Mesenchymal stem cell (in vitro differentiated cells and primary cell): ENCODE data around the gene KLRC1.
"Not testable (repeated sequence)": the region's sequence is repeated elsewhere in the genome, so short reads cannot be mapped to it uniquely, and the experiment has no call there.

ENCODE experiments used
- DNase-seq: peaks from one replicate; pipeline ENCODE4 v3.0.0-alpha.2; 2013
- H2AFZ ChIP-seq: one replicate; pipeline ENCODE4 v1.6.1; 2013; ENCODE audit warnings: low read depth, mild to moderate bottlenecking, control low read depth, inconsistent platforms, low read length, moderate library complexity
- H2AK5ac ChIP-seq: 2 replicates; pipeline ENCODE4 v1.6.1; 2013; ENCODE audit warnings: low read length, moderate library complexity, mild to moderate bottlenecking, inconsistent platforms; ENCODE audit not compliant: severe bottlenecking
- H2BK120ac ChIP-seq: one replicate; pipeline ENCODE4 v1.6.1; 2013; ENCODE audit warnings: low read depth, mild to moderate bottlenecking, inconsistent platforms, low read length, moderate library complexity
- H2BK12ac ChIP-seq, 2 experiments: one replicate each; pipeline ENCODE4 v1.6.1; 2013; ENCODE audit warnings: inconsistent platforms in 2 of 2, low read length in 2 of 2, mild to moderate bottlenecking in 2 of 2, moderate library complexity in 2 of 2, control low read depth in 1 of 2
- H2BK15ac ChIP-seq: one replicate; pipeline ENCODE4 v1.6.1; 2013; ENCODE audit warnings: mild to moderate bottlenecking, low read depth, inconsistent platforms; ENCODE audit not compliant: poor library complexity, severe bottlenecking
- H2BK5ac ChIP-seq: 2 replicates; pipeline ENCODE4 v1.6.1; 2013; ENCODE audit warnings: low read depth, mild to moderate bottlenecking, low read length, control low read depth, inconsistent platforms; ENCODE audit not compliant: poor library complexity, severe bottlenecking
- H3K14ac ChIP-seq, 2 experiments: one replicate each; pipeline ENCODE4 v1.6.1; 2013; ENCODE audit warnings: inconsistent platforms in 2 of 2, low read length in 2 of 2, control low read depth in 1 of 2, mild to moderate bottlenecking in 1 of 2, moderate library complexity in 1 of 2
- H3K18ac ChIP-seq, 2 experiments: one replicate each; pipeline ENCODE4 v1.6.1; 2013; ENCODE audit warnings: inconsistent platforms in 2 of 2, low read length in 2 of 2, control low read depth in 1 of 2, low read depth in 1 of 2, mild to moderate bottlenecking in 1 of 2
- H3K23ac ChIP-seq, 2 experiments: one replicate each; pipeline ENCODE4 v1.6.1; 2013; ENCODE audit warnings: inconsistent platforms in 2 of 2, low read length in 2 of 2, mild to moderate bottlenecking in 2 of 2, moderate library complexity in 2 of 2, control low read depth in 1 of 2
- H3K27ac ChIP-seq: 2 replicates; pipeline ENCODE4 v1.5.1; 2013; ENCODE audit warnings: mild to moderate bottlenecking, moderate library complexity, low read length, control low read depth, inconsistent platforms; ENCODE audit not compliant: poor library complexity, severe bottlenecking
- H3K27me3 ChIP-seq, 2 experiments: 2 replicates each; pipeline versions ENCODE4 v1.6.1 to v1.7.0; 2013; ENCODE audit warnings: low read length in 2 of 2, mild to moderate bottlenecking in 2 of 2, moderate library complexity in 2 of 2, control low read depth in 1 of 2, inconsistent platforms in 1 of 2; ENCODE audit not compliant: control insufficient read depth in 1 of 2, insufficient read depth in 1 of 2
- H3K36me3 ChIP-seq, 2 experiments: 2 replicates each; pipeline versions ENCODE4 v1.6.1 to v1.7.0; 2013; ENCODE audit warnings: low read length in 2 of 2, control low read depth in 1 of 2, inconsistent platforms in 1 of 2, low read depth in 1 of 2, mild to moderate bottlenecking in 1 of 2; ENCODE audit not compliant: insufficient read depth in 2 of 2, control insufficient read depth in 1 of 2
- H3K4ac ChIP-seq, 2 experiments: one replicate each; pipeline ENCODE4 v1.6.1; 2013; ENCODE audit warnings: inconsistent platforms in 2 of 2, low read length in 2 of 2, mild to moderate bottlenecking in 2 of 2, moderate library complexity in 2 of 2, control low read depth in 1 of 2, low read depth in 1 of 2
- H3K4me1 ChIP-seq: 2 replicates; pipeline ENCODE4 v1.6.1; 2013; ENCODE audit warnings: low read depth, low read length, control low read depth; ENCODE audit not compliant: control insufficient read depth, insufficient read depth
- H3K4me2 ChIP-seq: 2 replicates; pipeline ENCODE4 v1.6.1; 2013; ENCODE audit warnings: low read length, mild to moderate bottlenecking, inconsistent platforms; ENCODE audit not compliant: poor library complexity, severe bottlenecking
- H3K4me3 ChIP-seq, 2 experiments: 2 replicates each; pipeline versions ENCODE4 v1.5.1 to v1.7.0; 2013; ENCODE audit warnings: low read length in 2 of 2, mild to moderate bottlenecking in 2 of 2, control low read depth in 1 of 2, low read depth in 1 of 2; ENCODE audit not compliant: insufficient read depth in 1 of 2
- H3K79me1 ChIP-seq: replicated peaks from 2 replicates; pipeline ENCODE4 v1.6.1; 2013; ENCODE audit warnings: mild to moderate bottlenecking, control low read depth, low read length, inconsistent platforms; ENCODE audit not compliant: poor library complexity, severe bottlenecking
- H3K9ac ChIP-seq: 2 replicates; pipeline ENCODE4 v1.7.0; 2013; ENCODE audit warnings: mild to moderate bottlenecking, low read length, moderate library complexity
- H3K9me3 ChIP-seq: 2 replicates; pipeline ENCODE4 v1.7.0; 2013; ENCODE audit warnings: mild to moderate bottlenecking, low read length; ENCODE audit not compliant: control insufficient read depth
- H4K8ac ChIP-seq: one replicate; pipeline ENCODE4 v1.6.1; 2013; ENCODE audit warnings: inconsistent platforms, mild to moderate bottlenecking, low read length, moderate library complexity
- H4K91ac ChIP-seq: one replicate; pipeline ENCODE4 v1.6.1; 2013; ENCODE audit warnings: mild to moderate bottlenecking, low read length, inconsistent platforms
- WGBS: methylation state at CpG from one replicate; pipeline ENCODE4 v1.1.7; 2013; ENCODE audit warnings: mixed read lengths; 5-methylcytosine and 5-hydroxymethylcytosine counted together

Gene KLRC1

GRCh38 chr12:10491766-10492165 is 38.6 kb upstream of the KLRC1 start:
- Histone ChIP-seq H3K36me3 (no peaks in the 10 kb centered on the region), H3K4ac (no peak overlapping the region), H3K4me3 (no peak overlapping the region), H3K9ac (no peak overlapping the region), H3K27ac (no peak overlapping the region), H2AFZ (no peak overlapping the region), H4K8ac (no peak overlapping the region), H3K14ac (no peak overlapping the region), H2BK5ac (no peak overlapping the region), H3K79me1 (no peaks in the 10 kb centered on the region), H2BK12ac (no peak overlapping the region), H3K4me2 (no peak overlapping the region), H2AK5ac (no peak overlapping the region), H2BK15ac (no peak overlapping the region), H3K4me1 (no peaks in the 10 kb centered on the region), H2BK120ac (no peak overlapping the region), H3K23ac (no peak overlapping the region), H4K91ac (no peak overlapping the region), H3K9me3 (no peaks in the 10 kb centered on the region), H3K27me3 (no peaks in the 10 kb centered on the region), H3K18ac (no peak overlapping the region)
- DNase-seq, result no peak
- 100% methylated on average over 1 of the region's 4 CpGs for WGBS

GRCh38 chr12:10487328-10487727 is 34.2 kb upstream of the KLRC1 start:
- H3K4me2 ChIP-seq, H3K27ac ChIP-seq, H2AFZ ChIP-seq, DNase-seq, H2BK5ac ChIP-seq, H3K9ac ChIP-seq, H3K23ac ChIP-seq, H2BK15ac ChIP-seq, H3K79me1 ChIP-seq, H3K27me3 ChIP-seq, H3K4ac ChIP-seq, H3K4me3 ChIP-seq, H3K18ac ChIP-seq, H2AK5ac ChIP-seq, H3K9me3 ChIP-seq, H2BK120ac ChIP-seq, H3K36me3 ChIP-seq, H3K14ac ChIP-seq, H4K8ac ChIP-seq, H4K91ac ChIP-seq, H2BK12ac ChIP-seq, H3K4me1 ChIP-seq: not testable (repeated sequence)
- 100% methylated on average over 1 of the region's 2 CpGs for WGBS

GRCh38 chr12:10481901-10482300 is 28.7 kb upstream of the KLRC1 start:
- H3K4me2 ChIP-seq, H3K9me3 ChIP-seq, H3K79me1 ChIP-seq, H2AK5ac ChIP-seq, DNase-seq, H3K18ac ChIP-seq, H2BK15ac ChIP-seq, H3K4me3 ChIP-seq, H3K27ac ChIP-seq, H3K14ac ChIP-seq, H3K27me3 ChIP-seq, H3K4ac ChIP-seq, H2BK5ac ChIP-seq, H4K8ac ChIP-seq, H3K23ac ChIP-seq, H4K91ac ChIP-seq, H3K36me3 ChIP-seq, H2BK12ac ChIP-seq, H3K9ac ChIP-seq, H2AFZ ChIP-seq, H3K4me1 ChIP-seq, H2BK120ac ChIP-seq: not testable (repeated sequence)
- 95% methylated on average over 2 of the region's 2 CpGs for WGBS

DNA sequence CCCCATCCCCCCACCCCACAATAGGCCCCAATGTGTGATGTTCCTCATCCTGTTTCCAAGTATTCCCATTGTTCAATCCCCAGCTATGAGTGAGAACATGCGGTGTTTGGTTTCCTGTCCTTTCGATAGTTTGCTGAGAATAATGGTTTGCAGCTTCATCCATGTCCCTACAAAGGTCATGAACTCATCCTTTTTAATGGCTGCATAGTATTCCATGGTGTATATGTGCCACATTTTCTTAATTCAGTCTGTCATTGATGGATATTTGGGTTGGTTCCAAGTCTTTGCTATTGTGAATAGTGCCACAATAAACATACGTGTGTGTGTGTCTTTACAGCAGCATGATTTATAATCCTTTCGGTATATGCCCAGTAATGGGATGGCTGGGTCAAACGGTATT is 19.6 kb upstream of the KLRC1 start:
- not testable (repeated sequence) for H2AK5ac ChIP-seq, H3K4me3 ChIP-seq, H3K14ac ChIP-seq, H3K79me1 ChIP-seq, H3K27ac ChIP-seq, H3K9me3 ChIP-seq, H3K36me3 ChIP-seq, H2BK15ac ChIP-seq, H3K4ac ChIP-seq, H3K18ac ChIP-seq, H3K4me1 ChIP-seq, H2AFZ ChIP-seq, H4K91ac ChIP-seq, H2BK120ac ChIP-seq, H3K23ac ChIP-seq, H3K9ac ChIP-seq, H3K27me3 ChIP-seq, H3K4me2 ChIP-seq, H4K8ac ChIP-seq, H2BK5ac ChIP-seq, DNase-seq, H2BK12ac ChIP-seq
- WGBS, result no CpG with 5 or more reads among the region's 5 CpGs
